ENCODE results near the gene SHOX. TPM values are rescaled to one million over a fixed set of nuclear protein-coding genes. Genes with fewer than 3 reads are reported as not detected.

SHOX gene
- total RNA-seq, 4 donors from 2014 or later, result 0.17 to 4.6 (median 2.3) TPM

GRCh38 chrX:675279-675954 lies 44.8 kb downstream of the SHOX start:
- TF ChIP-seq CTCF (IDR thresholded peaks at IDR 0.05; ENCODE audit: low read depth), result no peak

- no peak for TF ChIP-seq CTCF (IDR thresholded peaks at IDR 0.05; ENCODE audit: low read depth)
These were observed 45.3 kb downstream of the SHOX start for GRCh38 chrX:675955-676295.

DNA sequence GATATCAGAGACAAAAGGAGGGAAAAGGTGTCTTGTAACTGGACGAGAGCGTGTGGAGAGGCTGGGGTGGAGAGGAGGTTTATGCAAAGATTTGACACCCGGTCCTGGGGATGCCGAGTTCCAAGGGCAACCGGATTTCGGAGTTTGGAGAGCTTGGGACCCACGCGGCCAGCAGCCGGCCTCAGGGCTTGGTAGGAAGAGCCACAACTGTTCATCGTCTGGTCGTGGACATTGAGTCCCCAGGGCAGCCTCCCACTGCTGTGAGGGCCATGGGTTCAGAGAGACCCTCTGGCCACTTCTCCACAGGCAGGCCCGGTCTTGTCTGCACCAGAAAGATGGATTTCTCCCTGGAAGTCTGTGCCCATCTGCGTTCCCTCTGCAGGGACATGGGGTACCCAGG lies 46.8 kb downstream of the SHOX start:
- no peak for TF ChIP-seq CTCF (IDR thresholded peaks at IDR 0.05; ENCODE audit: low read depth)

DNA sequence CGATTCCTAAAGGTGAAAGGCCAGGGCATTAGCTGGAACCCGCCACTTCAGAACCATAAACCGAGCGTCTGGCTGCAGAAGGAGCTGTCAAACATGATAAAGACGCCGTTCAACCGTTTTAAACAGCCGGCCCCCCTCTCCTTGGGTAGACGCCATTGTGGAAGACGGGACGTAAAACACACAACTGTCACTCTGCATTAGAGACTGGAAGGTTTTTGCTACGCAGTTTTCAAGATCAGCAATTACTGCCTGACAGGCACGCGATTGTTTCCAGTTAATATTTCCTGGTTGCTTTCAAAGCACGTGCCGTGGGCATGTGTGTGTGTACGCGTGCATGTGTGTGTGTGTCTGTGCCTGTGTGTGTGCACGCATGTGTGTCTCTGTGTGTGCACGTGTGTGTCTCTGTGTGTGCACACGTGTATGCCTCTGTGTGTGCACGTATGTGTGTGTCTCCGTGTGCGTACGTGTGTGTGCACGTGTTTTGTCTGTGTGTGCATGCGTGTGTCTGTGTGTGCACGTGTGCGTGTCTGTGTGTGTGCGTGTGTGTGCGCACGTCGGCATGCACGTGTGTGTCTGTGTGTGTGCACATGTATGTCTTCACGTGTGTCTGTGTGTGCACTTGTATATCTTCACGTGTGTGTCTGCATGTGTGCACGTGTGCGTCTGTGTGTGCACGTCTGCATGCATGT lies 48.8 kb downstream of the SHOX start:
- no peak for TF ChIP-seq CTCF (IDR thresholded peaks at IDR 0.05; ENCODE audit: low read depth)

DNA sequence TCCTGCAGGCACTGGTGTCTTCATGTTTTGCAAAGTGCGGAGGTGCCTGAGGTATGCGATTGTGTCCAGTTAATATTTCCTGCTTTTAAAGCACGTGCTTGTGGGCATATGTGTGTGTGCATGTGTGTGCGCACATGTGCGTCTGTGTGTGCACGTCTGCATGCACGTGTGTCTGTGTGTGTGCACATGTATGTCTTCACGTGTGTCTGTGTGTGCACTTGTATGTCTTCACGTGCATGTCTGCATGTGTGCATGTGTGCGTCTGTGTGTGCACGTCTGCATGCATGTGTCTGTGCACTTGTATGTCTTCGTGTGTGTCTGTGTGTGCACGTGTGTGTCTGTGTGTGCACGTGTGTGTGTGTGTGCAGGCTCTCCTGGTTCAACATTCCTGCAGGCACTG lies 49.5 kb downstream of the SHOX start:
- no peak for TF ChIP-seq CTCF (IDR thresholded peaks at IDR 0.05; ENCODE audit: low read depth)

DNA sequence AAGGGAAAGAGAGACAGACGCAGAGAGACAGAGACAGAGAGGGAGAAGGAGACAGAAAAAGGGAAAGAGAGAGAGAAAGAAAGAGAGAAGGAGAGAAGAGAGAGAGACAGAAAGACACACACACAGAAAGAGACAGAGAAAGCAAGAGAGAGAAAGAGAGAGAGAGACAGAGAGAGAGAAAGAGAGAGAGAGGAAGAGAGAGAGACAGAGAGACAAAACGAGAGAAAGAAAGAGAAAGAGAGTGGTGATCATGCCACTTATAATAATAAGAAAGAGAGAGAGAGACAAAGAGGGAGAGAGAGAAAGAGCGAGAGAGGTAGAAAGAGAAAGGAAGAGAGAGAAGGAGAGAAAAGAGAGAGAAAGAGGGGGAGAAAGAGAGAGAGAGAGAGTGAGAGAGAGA lies 51.4 kb downstream of the SHOX start:
- no peak for TF ChIP-seq CTCF (IDR thresholded peaks at IDR 0.05; ENCODE audit: low read depth)

GRCh38 chrX:682892-683291 lies 52.3 kb downstream of the SHOX start:
- no peak for TF ChIP-seq CTCF (IDR thresholded peaks at IDR 0.05; ENCODE audit: low read depth)

All from subcutaneous adipose tissue (tissue), 4 donors.